Stimulated activated CD4-positive, alpha-beta T cell treated with anti-CD3 and anti-CD28 coated beads, Interleukin-12 subunit alpha, Interleukin-12 subunit beta, amount 100 ng/mL, for 24 hours (primary cell): ENCODE measurements around the gene MOGAT1.

Experiments
- DNase-seq, 2 experiments: peaks; one replicate each; pipeline ENCODE4 v3.0.0-alpha.2; 2020; ENCODE audit warnings: low read depth in 2 of 2

The MOGAT1 gene, protein sequence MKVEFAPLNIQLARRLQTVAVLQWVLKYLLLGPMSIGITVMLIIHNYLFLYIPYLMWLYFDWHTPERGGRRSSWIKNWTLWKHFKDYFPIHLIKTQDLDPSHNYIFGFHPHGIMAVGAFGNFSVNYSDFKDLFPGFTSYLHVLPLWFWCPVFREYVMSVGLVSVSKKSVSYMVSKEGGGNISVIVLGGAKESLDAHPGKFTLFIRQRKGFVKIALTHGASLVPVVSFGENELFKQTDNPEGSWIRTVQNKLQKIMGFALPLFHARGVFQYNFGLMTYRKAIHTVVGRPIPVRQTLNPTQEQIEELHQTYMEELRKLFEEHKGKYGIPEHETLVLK

GRCh38 chr2:222671259-222672067 is at the start of gene MOGAT1:
TSS of gene MOGAT1 (plus strand) at chr2:222671658. CDS start at chr2:222671786, 128 bp downstream.
- DNase-seq = no peak

GRCh38 chr2:222621893-222622292 is 49.6 kb upstream of the MOGAT1 start:
- DNase-seq = no peak

- DNase-seq = no peak
Observed at GRCh38 chr2:222622910-222623309, 48.5 kb upstream of the MOGAT1 start.

DNA sequence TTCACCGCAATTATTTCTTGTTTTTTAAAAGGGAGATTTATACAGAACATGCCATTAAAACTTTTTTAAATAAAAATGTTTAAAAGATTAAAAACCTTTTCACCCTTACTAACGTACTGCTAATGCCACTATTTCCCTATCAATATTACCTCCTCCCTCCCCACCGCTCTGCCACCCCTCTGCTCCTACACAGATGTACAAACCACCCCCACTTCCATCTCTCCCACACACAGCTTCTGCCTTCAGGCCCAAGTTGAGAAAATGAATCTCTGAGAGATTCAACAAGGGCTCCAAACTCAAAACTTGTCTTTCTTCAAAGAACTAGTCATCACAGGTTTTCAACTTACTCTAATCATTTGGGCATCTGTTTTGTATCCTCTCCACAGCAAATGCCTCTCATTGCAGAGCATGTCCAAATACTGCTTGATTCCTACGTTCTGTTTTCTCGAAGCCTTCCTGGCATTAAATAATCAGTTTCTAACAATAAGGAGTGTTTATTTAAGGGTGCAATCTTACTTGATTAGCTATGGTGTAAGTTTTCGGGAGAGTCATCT is 47.6 kb upstream of the MOGAT1 start:
- no peak for DNase-seq

DNA sequence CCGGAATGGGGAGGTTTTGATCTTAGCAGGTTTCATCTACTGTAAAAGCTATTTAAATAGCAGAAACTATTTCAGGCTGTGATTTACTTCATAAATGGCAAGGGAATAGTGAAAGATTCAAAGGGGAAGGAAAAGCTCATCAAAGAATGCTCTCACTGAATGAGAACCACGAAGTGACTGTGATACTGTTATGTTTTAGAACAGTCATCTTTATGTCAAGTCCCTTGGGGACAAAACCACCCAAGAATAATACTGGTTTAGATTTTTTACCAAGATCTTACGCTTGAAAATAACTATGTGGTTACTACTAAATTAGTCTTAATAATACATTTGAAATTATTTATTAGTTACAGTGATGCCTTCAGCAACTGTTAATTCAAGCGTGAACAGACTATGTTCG is 43.7 kb upstream of the MOGAT1 start:
- no peak for DNase-seq

DNA sequence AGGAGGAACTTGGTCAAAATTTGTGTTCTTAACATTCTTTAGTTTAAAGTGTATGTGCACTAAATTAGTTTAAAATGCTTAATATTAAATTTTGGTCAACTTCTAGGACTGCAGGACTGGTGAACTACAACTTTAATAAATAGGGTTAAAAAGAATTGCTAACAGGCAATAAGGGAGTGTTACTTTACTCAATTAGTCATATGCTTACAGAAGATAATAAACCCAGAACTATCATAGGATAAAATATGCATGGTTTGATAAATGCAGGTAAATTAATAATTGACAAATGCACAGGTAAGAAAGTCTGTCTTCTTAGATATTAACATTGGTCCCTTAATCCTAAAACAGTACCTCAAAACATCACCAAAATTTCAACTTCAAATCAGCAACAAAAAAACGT is 36.2 kb upstream of the MOGAT1 start:
- no peak for DNase-seq

GRCh38 chr2:222637067-222637466 is 34.4 kb upstream of the MOGAT1 start:
- DNase-seq = no peak

GRCh38 chr2:222641336-222641735 is 30.1 kb upstream of the MOGAT1 start:
- no peak for DNase-seq

DNA sequence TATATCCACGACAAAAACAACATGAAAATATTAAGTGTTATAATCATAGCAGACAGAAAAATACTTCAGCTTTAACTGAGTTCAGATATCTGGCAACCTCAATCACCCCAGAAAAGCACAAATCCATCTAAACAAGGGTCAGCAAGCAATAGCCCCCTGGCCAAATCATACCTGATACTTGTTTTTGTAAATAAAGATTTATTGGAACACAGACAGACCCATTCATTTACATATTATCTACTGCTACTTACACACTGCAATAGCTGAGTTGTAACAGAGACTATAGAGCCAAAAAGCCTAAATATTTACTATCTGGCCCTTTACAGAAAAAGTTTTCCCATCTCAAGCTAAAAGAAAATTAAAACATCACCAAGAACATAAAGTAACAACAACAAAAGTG is 28.3 kb upstream of the MOGAT1 start:
- DNase-seq = no peak

DNA sequence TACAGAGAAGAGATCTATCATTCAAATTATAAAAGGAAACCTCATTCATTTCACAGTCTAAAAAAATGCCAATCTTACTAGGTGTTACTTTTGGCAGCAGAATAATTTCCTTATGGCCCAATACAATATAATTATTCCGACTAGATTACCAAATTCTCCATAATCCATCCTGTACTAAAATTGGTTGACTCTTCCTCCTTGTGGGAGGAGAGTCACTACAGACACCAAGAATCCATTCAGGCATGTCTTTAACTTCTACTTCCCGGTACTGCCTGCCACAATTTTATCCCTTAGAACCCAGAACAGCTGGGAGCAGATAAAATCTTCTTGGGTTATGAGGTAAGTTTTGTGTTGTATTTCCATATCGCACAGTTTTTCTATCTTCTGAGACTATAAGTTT is 25.4 kb upstream of the MOGAT1 start:
- DNase-seq = no peak

- no peak for DNase-seq
Observed at GRCh38 chr2:222649801-222650200, 21.7 kb upstream of the MOGAT1 start.

DNA sequence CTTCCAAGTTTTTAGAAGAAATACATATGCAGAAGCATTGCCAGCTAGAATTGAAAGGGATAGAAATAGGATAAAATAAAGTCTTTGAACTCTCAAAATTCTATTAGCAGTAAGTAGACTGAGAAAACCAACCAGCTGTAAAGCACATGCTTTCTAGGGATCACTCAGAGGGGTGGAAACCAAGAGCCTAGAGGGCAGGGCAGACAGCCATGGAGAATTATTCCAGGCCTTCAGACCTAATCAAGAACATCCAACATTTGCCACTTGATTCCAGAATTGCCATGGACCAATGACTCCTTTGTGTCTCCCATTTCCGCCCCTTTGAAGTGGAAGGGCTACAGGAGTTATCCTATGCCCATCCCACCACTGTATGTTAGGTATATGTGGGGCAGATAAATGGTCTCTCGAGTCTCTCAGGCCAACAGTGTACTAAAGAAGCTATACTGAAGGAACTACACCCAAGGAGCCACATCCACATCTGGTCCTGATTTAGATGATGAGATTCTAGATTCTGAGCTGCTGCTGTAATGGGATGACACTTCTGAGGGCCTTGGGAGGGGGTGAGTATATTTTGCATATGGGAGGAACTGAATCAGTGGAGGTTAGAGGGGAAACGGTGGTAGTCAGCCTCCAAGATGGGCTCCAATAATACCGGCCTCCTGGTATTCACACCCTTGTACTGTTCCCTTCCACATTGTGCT is 19.6 kb upstream of the MOGAT1 start:
- no peak for DNase-seq

DNA sequence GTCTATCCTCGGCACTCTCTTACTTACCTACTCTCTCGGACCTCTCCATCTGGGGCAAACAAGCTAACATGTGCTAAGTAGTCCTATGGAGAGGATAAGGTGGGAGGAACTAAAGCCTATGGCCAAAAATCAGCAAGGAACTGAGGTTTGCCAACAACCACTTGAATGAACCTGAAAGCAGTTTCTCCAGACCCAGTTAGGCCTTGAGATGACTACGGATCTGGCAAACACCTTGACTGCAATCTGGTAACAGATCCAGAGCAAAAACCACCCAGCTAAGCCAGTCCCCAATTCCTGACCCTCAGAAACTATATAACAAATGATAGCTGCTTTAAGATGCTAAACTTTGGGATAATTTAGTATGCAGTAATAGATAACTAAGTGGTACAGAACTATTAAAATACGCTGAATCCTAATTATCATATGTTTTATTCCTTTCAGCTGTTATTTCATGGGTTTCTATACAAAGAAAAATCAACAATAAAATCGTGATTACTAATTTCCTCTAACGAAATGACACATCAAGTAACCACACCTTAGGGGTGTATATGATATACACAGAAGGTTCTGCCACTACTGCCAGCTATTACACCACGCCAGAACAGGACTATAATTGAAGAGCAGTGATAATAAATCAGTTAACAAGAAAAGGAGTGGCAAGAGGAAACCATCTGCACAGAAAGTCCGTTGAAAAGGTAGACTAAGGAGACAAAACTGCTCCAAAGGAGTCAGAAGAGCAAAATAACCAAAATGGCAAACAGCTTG is 18.8 kb upstream of the MOGAT1 start:
- no peak for DNase-seq

DNA sequence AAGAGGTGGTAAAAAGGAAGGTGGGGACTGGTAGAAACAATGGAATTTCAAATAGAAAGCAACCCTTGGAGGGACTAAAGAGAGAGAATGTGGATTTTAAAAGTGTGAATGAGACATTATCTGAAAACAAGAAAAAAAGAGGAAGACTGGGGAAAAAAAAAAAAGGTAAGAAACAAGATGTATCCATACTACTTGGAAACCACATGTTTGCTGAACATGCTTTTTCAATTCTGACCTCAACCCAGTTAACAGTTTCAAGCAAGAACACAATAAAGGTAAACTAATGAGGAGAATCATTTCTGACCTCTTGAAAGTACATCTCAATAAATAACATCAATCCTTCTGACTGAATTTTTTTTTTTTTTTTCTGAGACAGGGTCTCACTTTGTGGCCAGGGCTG is 18.2 kb upstream of the MOGAT1 start:
- DNase-seq = no peak

GRCh38 chr2:222655787-222656525 is 15.5 kb upstream of the MOGAT1 start, which contains the start of gene FARSB:
TSS of gene FARSB (minus strand) at chr2:222656092. CDS start at chr2:222656073, 19 bp downstream.
- DNase-seq = peak; percentile 82 to 84

DNA sequence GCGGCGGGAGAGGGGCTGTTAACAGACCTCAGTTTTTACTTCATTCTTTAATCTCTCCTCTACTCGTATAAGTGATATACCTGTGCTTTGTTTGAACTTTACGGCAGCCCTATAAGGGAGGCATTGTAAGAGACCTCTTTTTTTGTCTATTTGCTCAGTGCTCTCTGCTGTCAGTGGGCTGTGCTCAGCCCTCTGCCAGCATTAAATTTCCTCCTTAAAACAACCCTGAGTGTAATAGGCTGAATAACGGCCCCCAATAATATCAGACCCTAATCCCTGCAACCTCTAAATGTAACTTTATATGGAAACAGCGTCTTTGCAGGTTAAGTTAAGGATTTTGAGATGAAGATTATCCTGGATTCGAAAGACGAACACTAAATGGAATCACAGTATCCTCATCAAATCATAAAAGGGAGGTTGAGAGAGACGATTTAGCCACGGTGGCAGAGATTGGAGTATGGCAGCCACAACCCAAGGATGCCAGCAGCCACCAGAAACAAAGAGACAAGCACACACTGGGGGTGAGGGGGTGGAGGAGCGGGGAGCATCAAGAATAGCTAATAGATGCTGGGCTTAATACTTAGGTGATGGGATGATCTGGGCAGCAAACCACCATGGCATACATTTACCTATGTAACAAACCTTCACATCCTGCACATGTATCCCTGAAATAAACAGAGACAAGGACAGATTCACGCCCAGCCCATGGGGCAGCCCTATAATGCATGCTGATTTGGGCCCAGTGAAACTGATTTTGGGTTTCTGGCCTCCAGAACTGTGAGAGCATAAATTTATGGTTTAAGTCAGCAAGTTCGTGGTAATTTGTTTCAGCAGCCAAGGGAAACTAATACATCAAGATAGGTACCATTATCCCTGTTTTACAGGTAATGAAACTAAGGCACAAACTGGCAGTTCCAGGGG is 14.7 kb upstream of the MOGAT1 start:
- DNase-seq = no peak

DNA sequence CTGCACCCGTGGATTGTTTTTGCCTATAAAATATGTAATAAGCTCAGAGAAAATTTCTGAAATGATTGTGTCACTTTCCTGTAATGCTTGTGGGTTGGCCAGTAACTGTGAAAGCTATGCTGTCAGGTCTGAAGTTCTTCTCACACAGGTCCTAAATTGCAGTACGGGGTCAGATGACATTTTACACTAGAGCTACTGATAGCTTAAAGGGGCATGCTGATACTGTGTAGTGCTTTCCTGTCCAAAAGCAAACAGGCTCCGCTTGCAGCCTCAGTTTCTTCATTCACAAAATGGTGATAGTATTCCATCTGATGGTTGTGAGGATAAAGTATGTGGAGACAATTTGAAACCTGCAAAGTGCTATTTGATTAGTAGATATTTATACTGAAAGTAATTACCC is 8.0 kb upstream of the MOGAT1 start:
- no peak for DNase-seq

DNA sequence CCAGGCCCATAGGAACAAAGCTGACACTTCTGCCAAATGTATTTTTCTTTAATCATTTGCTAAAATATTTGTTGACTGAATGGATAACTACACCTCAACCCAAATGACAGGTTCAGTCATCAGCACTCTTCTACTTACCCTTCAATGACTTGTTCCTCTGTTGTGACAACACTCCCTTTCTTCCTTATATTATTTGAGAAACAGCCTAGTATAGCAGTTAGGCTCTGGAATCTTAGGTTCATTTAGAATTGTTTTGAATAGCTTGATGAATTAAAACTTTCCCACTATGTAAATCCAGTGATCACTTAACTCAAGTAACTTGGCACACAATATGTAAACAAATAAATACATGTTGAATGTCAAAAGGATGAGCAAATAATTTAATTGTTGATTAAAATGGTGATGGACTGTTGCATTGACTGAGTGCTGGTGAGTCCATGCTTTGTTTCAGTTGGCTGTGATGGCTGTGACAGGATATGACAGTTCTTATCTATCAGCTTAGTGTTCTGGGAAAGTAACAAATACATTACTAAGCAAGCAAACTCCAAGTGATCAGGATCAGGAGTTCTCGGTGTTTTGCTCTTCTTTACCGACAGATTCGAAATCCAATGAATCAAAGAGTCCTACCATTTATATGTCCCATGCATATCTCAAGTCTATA is 2.8 kb upstream of the MOGAT1 start:
- DNase-seq = no peak

DNA sequence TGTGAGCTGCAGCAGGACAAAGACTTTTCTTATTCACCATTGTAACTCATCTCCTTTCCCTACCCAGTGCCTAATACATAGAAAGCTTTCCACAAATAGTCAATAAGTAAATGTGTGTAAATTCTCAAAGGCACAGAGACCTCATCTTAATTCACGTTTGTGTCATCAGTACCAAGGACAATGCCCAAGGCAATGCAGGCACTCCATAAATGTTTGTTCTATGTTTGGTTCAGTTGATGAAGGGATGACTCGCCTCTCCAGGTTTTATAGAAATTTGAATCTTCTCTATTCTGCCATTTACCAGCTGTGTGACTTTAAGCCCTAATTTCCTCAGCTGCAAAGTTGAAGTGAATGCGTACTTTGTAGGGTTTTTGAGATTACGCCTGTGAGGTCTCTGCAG is 2.1 kb upstream of the MOGAT1 start:
- DNase-seq = no peak
